ENCODE results near the gene ACCS.

ACCS gene

GRCh38 chr11:44095506-44096359 lies 29.7 kb downstream of the ACCS start, which contains the start of gene EXT2:
Gene EXT2, plus strand, starts transcription at chr11:44095678. Its CDS starts 12,035 bp downstream, at chr11:44107713.
- CTCF ChIA-PET: interaction anchor here (0.6 to 3.0 kb wide), 7 partner anchors 9 to 516 kb away, joined by 3 to 16 read pairs (median 3); no protein-coding TSS in a partner anchor
- POLR2A ChIA-PET: interaction anchor here (0.5 to 0.7 kb wide), 4 partner anchors 9 to 499 kb away, joined by 3 to 4 read pairs (median 3); no protein-coding TSS in a partner anchor
- TF ChIP-seq L3MBTL2 (conservative IDR thresholded peaks at IDR 0.05) (no peak), CTBP1 (IDR thresholded peaks at IDR 0.05; ENCODE audit: borderline replicate concordance) (no peak), FOXM1 (IDR thresholded peaks at IDR 0.05; ENCODE audit: borderline replicate concordance) (no peak), ARNT (IDR thresholded peaks at IDR 0.05) (no peak), PKNOX1 (IDR thresholded peaks at IDR 0.05) (no peak), LEF1 (IDR thresholded peaks at IDR 0.05; ENCODE audit: borderline replicate concordance) (no peak; the same call in 1 of the 2 replicates), HDGF (IDR thresholded peaks at IDR 0.05; ENCODE audit: borderline replicate concordance) (no peak), BHLHE40 (IDR thresholded peaks at IDR 0.05; ENCODE audit: borderline replicate concordance) (no peak), TARDBP (IDR thresholded peaks at IDR 0.05) (no peak), FOXK2 (IDR thresholded peaks at IDR 0.05) (no peak)
- peak; percentile 95 for DNase-seq (ENCODE audit: extremely low spot score)

- ChIA-PET CTCF (no interaction called here), POLR2A (no interaction called here)
- no peak for DNase-seq (ENCODE audit: extremely low spot score)
- no peak for TF ChIP-seq CTBP1 (IDR thresholded peaks at IDR 0.05; ENCODE audit: borderline replicate concordance)
- TF ChIP-seq FOXM1 (IDR thresholded peaks at IDR 0.05; ENCODE audit: borderline replicate concordance): no peak
- no peak for TF ChIP-seq SUZ12 (IDR thresholded peaks at IDR 0.05)
- TF ChIP-seq NFRKB (IDR thresholded peaks at IDR 0.05): no peak
- no peak for TF ChIP-seq SP1 (IDR thresholded peaks at IDR 0.05)
- no peak for TF ChIP-seq BHLHE40 (IDR thresholded peaks at IDR 0.05; ENCODE audit: borderline replicate concordance)
- TF ChIP-seq LEF1 (IDR thresholded peaks at IDR 0.05; ENCODE audit: borderline replicate concordance): no peak
- no peak for TF ChIP-seq FOXK2 (IDR thresholded peaks at IDR 0.05)
- TF ChIP-seq ARNT (IDR thresholded peaks at IDR 0.05): no peak
- TF ChIP-seq L3MBTL2 (conservative IDR thresholded peaks at IDR 0.05): no peak
- TF ChIP-seq HDGF (IDR thresholded peaks at IDR 0.05; ENCODE audit: borderline replicate concordance): no peak
- no peak for TF ChIP-seq ELF4 (IDR thresholded peaks at IDR 0.05)
- no peak for TF ChIP-seq ZNF384 (IDR thresholded peaks at IDR 0.05)
- TF ChIP-seq PKNOX1 (IDR thresholded peaks at IDR 0.05): no peak
- no peak for TF ChIP-seq TARDBP (IDR thresholded peaks at IDR 0.05)
- TF ChIP-seq FOXA1 (IDR thresholded peaks at IDR 0.05): no peak
Measured at GRCh38 chr11:44096360-44097185, 30.5 kb downstream of the ACCS start.

- TF ChIP-seq SUZ12 (IDR thresholded peaks at IDR 0.05) (no peak), BHLHE40 (IDR thresholded peaks at IDR 0.05; ENCODE audit: borderline replicate concordance) (no peak), ELF4 (IDR thresholded peaks at IDR 0.05) (no peak), FOXM1 (IDR thresholded peaks at IDR 0.05; ENCODE audit: borderline replicate concordance) (no peak), CTBP1 (IDR thresholded peaks at IDR 0.05; ENCODE audit: borderline replicate concordance) (no peak), FOXK2 (IDR thresholded peaks at IDR 0.05) (no peak), SP1 (IDR thresholded peaks at IDR 0.05) (no peak), PKNOX1 (IDR thresholded peaks at IDR 0.05) (no peak), HDGF (IDR thresholded peaks at IDR 0.05; ENCODE audit: borderline replicate concordance) (no peak), ARNT (IDR thresholded peaks at IDR 0.05) (no peak), ZNF384 (IDR thresholded peaks at IDR 0.05) (no peak), L3MBTL2 (conservative IDR thresholded peaks at IDR 0.05) (no peak), FOXA1 (IDR thresholded peaks at IDR 0.05) (no peak), NFRKB (IDR thresholded peaks at IDR 0.05) (no peak), LEF1 (IDR thresholded peaks at IDR 0.05; ENCODE audit: borderline replicate concordance) (no peak), TARDBP (IDR thresholded peaks at IDR 0.05) (no peak)
- DNase-seq (ENCODE audit: extremely low spot score): no peak
- POLR2A ChIA-PET: no interaction called here
- CTCF ChIA-PET: no interaction called here
Measured at GRCh38 chr11:44097821-44098220, 31.8 kb downstream of the ACCS start.

- TF ChIP-seq ZNF384 (IDR thresholded peaks at IDR 0.05) (no peak), CTBP1 (IDR thresholded peaks at IDR 0.05; ENCODE audit: borderline replicate concordance) (no peak), FOXA1 (IDR thresholded peaks at IDR 0.05) (no peak)
- ChIA-PET POLR2A (no interaction called here), CTCF (interaction anchor here (1.9 kb wide), 1 partner anchor 9 kb away, joined by 9 read pairs; no protein-coding TSS in a partner anchor)
- DNase-seq (ENCODE audit: extremely low spot score): no peak
Measured at GRCh38 chr11:44101098-44101497, 35.0 kb downstream of the ACCS start.
